Right kidney (tissue), 9 donors: ENCODE results near the gene BATF3.
"Not testable (repeated sequence)": the region's sequence is repeated elsewhere in the genome, so short reads cannot be mapped to it uniquely, and the experiment has no call there.

Source experiments
- DNase-seq: peaks from one replicate; pipeline ENCODE4 v3.0.0-alpha.2; 2016
- long read RNA-seq, 8 donors: transcript quantifications; one replicate each; lab custom pipeline, GENCODE V29; 2026

BATF3 gene, protein sequence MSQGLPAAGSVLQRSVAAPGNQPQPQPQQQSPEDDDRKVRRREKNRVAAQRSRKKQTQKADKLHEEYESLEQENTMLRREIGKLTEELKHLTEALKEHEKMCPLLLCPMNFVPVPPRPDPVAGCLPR
- long read RNA-seq, donor 1 = 0 reads
- long read RNA-seq, donor 2 = 0 reads
- long read RNA-seq, donor 3, partial matches to known transcripts = 0 of 2 reads
- long read RNA-seq, donor 3, other reads (novel, unspliced or antisense) = 0 of 2 reads
- long read RNA-seq, donor 4 = 0 reads
- long read RNA-seq, donor 5, partial matches to known transcripts = 0 of 2 reads
- long read RNA-seq, donor 5, other reads (novel, unspliced or antisense) = 0 of 2 reads
- long read RNA-seq, donor 6, partial matches to known transcripts = 0 of 1 reads
- long read RNA-seq, donor 6, other reads (novel, unspliced or antisense) = 0 of 1 reads
- long read RNA-seq, donor 7, partial matches to known transcripts = 0 of 1 reads
- long read RNA-seq, donor 7, other reads (novel, unspliced or antisense) = 0 of 1 reads
- long read RNA-seq, donor 8, partial matches to known transcripts = 0 of 2 reads
- long read RNA-seq, donor 8, other reads (novel, unspliced or antisense) = 0 of 2 reads

- no peak for DNase-seq
These were observed at the start of gene BATF3 for GRCh38 chr1:212699625-212700222. Gene BATF3, minus strand, starts transcription at chr1:212699840. Its CDS starts 78 bp downstream, at chr1:212699762.

DNA sequence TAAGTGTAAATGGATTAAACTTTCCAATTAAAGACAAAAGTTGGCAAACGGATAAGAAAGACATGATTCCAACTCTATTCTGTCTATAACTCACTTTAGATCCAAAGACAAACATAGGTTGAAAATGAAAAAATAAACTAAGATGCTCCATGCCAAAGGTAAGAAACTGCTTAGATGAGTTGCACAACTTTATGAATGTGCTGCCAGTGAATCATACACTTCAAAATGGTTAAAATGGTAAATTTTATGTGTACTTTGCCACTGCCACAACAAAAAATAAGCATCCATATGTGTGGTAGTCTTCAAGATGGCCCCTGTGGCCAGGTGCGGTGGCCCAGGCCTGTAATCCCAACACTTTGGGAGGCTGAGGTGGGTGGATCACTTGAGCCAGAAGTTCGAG is 46.9 kb upstream of the BATF3 start:
- DNase-seq = no peak

- DNase-seq = no peak
These were observed 45.7 kb upstream of the BATF3 start for GRCh38 chr1:212745303-212745702.

DNA sequence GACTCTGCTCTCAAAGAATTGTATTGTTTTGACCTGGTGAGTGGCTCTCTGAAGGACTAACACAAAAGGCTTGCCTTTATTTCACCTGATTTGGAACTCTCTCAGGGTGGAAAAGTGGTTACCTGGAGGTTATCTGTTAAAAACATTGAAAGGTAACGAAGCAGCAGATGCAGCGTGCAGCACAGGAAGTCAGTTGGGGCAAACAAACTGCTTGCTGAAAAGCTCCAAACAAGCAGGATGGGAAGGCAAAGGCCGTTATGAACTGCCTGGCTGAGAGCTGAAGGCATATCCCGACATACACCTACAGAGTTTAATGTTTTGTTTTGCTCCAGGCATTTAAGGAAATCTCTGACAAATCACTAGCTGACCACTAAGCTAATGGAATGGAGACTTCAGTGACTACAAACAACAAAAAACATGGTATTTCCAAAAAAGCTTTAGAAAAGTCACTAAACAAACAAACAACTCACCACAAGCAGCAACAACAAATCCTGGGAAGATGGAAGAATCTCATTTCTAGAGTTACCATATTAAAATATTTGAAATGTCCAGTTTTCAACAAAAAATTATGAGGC is 44.3 kb upstream of the BATF3 start:
- no peak for DNase-seq

GRCh38 chr1:212738330-212738729 is 38.7 kb upstream of the BATF3 start:
- DNase-seq = no peak

- DNase-seq = no peak
These were observed 37.9 kb upstream of the BATF3 start for GRCh38 chr1:212737559-212737958.

GRCh38 chr1:212733109-212733508 is 33.5 kb upstream of the BATF3 start:
- no peak for DNase-seq

DNA sequence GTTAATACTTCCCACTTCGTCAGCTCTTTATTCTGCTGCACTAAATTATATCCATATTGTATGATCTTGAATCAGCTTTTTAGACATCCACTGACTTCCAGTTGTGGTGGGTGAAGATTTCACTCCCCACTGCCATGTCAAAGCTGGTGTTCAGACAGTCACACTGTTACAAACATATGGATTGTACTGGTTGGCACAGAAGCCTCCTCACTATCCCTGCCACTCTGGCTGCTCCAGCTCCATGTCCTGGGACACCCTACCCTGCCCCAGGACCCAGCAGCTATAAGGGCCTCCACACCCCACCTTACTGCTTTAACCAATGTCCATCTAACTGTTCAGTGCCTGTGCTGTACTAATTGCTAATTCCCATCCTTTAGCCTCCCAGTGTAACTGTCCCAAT is 32.0 kb upstream of the BATF3 start:
- no peak for DNase-seq

- no peak for DNase-seq
These were observed 29.0 kb upstream of the BATF3 start for GRCh38 chr1:212728606-212729005.

- DNase-seq = no peak
These were observed 27.9 kb upstream of the BATF3 start for GRCh38 chr1:212727386-212728181.

DNA sequence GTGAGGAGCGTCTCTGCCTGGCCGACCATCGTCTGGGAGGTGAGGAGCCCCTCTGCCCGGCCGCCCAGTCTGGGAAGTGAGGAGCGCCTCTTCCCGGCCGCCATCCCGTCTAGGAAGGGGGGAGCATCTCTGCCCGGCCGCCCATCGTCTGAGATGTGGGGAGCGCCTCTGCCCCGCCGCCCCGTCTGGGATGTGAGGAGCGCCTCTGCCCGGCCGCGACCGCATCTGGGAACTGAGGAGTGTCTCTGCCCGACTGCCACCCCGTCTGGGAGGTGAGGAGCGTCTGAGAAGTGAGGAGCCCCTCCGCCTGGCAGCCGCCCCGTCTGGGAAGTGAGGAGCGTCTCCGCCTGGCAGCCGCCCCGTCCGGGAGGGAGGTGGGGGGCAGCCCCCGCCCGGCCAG is 25.0 kb upstream of the BATF3 start:
- DNase-seq = not testable (repeated sequence)

DNA sequence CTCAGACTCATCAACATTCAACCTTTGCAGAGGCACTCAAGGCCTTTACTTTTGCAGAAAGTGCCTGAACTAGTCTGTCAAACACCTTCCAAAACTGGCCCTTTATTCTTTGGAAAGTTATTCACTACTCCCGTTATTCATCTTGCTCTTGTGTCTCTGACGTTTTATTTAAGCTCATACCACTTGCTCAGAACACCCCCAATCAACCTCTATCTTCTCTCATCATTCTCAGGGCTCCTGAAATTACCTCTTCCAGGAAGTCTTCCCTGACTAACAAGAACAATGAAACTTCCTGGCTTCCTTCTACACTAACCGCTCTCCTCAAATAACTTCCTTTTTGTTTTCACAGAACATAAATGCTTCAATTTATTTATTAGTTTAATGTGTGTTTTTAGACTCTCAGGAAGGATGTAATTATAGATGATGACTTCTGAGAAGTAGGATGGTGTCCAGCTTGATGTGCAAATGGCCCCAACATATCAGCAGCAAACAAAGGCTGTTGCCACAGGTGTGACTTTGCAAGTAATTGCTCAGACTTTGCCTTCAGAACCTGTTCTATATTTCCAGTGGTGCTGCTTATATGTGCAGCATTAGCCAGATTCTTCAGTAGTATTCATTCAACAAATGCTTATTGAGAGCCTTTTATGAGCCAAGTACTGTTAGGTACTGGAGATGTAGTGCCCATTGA is 22.8 kb upstream of the BATF3 start:
- DNase-seq = no peak

DNA sequence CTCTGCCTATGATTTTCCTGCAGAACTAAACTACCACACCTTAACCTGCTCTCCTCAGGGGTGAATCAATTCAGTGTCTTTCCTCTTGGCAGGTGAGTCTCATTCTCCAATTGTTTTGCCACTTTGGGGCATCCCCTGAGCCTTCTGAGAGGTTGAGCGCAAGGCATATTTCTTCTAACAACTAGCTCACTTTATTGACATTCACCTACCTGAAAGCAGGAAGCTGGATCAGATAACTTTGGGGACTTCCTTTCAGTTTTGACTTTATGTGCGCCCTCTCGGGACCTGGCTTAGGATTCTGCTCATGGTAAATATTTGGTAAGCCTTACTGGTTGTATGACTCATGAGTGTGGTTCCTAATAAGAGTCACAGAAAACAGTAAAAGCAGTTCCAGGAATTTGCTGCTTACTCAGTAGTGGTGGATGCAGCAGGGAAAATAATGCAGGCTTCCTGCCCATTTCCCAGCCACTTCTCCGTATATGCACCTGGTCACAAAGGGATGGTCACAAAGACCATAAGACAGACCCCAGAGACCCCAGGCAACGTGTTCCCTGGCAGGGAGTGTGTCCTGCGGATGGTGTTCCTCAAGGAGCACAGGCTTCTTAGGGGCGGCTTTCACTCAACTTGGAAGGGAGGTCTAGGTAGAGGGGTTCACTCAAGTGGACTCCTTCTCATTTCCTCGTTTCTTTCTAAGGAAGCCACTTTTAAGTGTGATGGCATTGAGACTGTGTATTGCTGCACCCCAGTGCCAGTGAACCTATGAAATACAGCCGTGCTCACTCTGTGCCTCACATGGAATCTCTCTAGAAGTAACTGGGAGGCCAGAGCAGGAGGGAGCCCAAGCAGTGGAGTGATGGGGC is 22.0 kb upstream of the BATF3 start:
- no peak for DNase-seq

DNA sequence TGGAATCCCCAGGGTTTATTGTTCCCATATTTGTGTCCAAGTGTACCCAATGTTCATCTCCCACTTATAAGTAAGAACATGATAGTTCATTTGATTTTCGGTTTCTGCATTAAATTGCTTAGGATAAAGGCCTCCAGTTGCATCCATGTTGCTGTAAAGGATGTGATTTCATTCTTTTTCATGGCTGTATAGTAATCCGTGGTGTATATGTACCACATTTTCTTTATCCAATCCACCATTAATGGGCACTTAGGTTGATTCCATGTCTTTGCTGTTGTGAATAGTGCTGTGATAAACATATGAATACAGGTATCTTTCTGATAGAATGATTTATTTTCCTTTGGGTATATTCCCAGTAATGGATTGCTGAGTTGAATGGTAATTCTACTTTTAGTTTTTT is 20.0 kb upstream of the BATF3 start:
- no peak for DNase-seq

GRCh38 chr1:212718499-212718898 is 18.9 kb upstream of the BATF3 start:
- DNase-seq = no peak

DNA sequence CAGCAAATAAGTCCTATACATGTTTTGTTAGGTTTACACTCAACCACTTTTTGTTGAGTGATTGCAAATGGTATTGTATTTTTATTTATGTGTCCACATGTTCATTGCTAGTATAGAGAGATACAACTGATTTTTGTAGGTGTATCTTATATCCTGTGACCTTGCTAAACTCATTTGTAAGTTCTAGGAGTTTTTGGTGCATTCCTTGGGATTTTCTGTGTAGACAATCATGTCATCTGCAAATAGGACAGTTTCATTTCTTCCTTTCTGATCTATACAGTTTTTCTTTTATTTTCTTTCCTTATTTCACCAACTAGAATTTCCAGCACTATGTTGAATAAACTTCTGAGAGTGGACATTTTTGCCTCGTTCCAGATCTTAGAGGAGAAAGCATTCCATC is 16.5 kb upstream of the BATF3 start:
- no peak for DNase-seq

- DNase-seq = no peak
These were observed 14.0 kb upstream of the BATF3 start for GRCh38 chr1:212713465-212714136.

DNA sequence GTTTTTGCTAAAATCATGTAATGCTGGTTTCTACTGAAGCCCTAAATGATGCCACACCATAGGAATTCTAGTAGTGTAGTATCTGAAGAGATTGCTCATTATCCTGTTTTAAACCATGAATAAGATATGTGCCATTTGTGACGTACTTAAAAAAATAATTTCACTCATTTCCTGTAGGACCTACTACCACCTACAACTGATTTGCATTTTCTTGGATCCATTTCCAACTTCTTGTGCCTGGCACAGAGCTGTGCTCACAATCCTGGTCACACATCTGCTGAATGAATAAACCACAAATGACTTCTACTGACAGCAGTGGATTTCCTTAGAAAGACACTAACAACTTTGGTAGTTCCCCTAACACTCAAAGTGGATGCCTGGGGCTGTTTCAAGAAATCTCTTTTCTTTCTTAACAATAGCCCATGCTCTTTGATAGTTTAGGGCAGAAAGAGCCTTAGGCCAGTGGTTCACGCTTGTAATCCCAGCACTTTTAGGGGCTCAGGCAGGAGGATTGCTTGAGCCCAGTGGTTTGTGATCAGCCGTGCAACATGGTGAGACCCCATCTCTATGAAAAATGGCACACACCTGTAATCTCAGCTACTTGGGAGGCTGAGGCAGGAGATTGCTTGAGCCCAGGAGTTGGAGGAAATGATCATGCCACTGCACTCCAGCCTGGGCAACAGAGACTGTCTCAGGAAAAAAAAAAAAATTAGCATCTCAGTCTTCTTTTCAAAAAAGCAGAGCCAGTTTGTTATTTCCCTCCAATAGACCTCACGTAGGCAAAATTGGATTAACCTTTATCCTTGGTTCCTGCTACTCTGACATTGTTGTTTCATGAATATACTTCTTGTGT is 13.0 kb upstream of the BATF3 start:
- DNase-seq = no peak

DNA sequence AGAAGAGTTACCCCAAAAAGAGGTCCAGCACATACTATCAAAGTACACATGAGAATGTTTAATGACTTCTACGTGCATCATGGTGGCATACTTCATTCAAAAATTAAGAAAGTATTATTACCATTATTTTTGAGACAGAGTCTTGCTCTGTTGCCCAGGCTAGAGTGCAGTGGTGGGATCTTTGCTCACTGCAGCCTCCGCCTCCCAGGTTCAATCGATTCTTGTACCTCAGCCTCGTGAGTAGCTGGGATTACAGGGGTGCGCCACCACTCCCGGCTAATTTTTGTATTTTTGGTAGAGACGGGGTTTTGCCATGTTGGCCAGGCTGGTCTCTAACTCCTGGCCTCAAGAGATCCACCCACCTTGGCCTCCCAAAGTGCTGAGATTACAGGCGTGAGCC is 12.3 kb upstream of the BATF3 start:
- not testable (repeated sequence) for DNase-seq
